ENCODE data around the gene UMPS. TPM values are rescaled to one million over a fixed set of nuclear protein-coding genes. Genes with fewer than 3 reads are reported as not detected.

The UMPS gene
- total RNA-seq, 4 donors from 2014 or later: 18.5 to 37.4 (median 25.5) TPM

DNA sequence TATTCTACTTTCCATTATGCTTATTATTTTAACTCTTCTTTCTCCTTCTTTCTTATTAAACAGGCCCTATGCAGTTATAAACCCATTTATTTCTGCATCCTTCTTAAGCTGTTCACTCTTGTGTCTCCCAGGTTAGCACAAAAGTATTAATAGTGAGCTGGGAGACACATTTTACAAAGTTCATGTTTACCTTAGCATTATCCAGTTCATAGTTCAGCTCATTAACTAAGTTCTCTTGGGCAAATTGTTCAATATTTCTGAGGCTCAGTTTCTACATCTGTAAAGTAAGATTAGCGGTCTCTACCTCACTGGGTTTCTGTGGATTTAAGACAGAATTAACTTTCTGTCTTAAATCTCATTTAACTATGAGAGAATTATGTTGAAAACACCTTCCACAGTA is 31.2 kb upstream of the UMPS start:
- no peak for DNase-seq
- WGBS, 2 donors: 94 to 95% methylated on average over 1 of the region's 1 CpG
- TF ChIP-seq, protein P1, sequence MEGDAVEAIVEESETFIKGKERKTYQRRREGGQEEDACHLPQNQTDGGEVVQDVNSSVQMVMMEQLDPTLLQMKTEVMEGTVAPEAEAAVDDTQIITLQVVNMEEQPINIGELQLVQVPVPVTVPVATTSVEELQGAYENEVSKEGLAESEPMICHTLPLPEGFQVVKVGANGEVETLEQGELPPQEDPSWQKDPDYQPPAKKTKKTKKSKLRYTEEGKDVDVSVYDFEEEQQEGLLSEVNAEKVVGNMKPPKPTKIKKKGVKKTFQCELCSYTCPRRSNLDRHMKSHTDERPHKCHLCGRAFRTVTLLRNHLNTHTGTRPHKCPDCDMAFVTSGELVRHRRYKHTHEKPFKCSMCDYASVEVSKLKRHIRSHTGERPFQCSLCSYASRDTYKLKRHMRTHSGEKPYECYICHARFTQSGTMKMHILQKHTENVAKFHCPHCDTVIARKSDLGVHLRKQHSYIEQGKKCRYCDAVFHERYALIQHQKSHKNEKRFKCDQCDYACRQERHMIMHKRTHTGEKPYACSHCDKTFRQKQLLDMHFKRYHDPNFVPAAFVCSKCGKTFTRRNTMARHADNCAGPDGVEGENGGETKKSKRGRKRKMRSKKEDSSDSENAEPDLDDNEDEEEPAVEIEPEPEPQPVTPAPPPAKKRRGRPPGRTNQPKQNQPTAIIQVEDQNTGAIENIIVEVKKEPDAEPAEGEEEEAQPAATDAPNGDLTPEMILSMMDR (IDR thresholded peaks at IDR 0.05): no peak
- TF ChIP-seq POLR2A (IDR thresholded peaks at IDR 0.05): no peak
- no peak overlapping the region for H3K4me3 ChIP-seq (replicated peaks in 1 of 3)
- intact Hi-C loops (cut with DNase I): no loop called here
- no peaks in the 10 kb centered on the region for H3K4me1 ChIP-seq
- no peaks in the 10 kb centered on the region for H3K36me3 ChIP-seq
- H3K27ac ChIP-seq: no peak overlapping the region
- no peaks in the 10 kb centered on the region for H3K27me3 ChIP-seq
- H3K9me3 ChIP-seq: no peaks in the 10 kb centered on the region

DNA sequence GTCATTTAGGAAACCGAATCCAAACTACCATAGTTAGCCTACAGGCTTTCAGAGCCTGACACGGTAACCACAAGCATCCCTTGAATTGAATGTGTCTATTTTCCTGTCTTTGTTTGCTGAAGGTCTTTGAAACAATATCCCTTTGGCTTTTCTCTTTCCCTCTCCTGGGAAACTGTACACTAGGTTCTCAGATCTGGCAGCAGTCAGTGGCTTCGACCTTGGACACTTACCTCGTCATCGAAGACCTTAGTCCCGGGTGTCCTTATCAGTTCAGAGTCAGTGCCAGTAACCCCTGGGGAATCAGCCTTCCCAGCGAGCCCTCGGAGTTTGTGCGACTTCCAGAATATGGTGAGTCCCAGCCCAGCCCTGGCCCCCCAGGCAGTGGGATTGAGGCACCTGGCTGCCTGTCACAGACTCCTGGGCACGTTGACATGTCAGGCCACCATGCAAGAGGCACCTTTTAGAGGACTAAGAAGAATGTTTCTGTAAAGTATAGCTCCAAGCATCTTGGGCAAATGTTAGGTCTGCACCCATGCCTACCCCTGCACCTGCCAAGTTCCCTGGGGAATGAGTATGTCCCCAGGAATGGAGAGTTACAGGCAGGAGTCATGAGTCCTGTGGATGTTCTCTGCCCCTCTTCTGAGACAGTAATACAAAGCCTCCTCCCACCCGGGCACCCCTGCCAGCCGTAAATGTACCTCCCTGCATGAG is 30.4 kb upstream of the UMPS start:
- Histone ChIP-seq H3K4me1 (no peaks in the 10 kb centered on the region), H3K36me3 (no peaks in the 10 kb centered on the region), H3K27ac (no peak overlapping the region), H3K27me3 (no peaks in the 10 kb centered on the region), H3K4me3 (replicated peaks in 1 of 3) (no peak overlapping the region), H3K9me3 (no peaks in the 10 kb centered on the region)
- intact Hi-C loops (cut with DNase I): no loop called here
- DNase-seq: no peak
- no peak for TF ChIP-seq POLR2A (IDR thresholded peaks at IDR 0.05)
- WGBS, 2 donors: 73 to 86% methylated on average over 12 of the region's 12 CpGs

DNA sequence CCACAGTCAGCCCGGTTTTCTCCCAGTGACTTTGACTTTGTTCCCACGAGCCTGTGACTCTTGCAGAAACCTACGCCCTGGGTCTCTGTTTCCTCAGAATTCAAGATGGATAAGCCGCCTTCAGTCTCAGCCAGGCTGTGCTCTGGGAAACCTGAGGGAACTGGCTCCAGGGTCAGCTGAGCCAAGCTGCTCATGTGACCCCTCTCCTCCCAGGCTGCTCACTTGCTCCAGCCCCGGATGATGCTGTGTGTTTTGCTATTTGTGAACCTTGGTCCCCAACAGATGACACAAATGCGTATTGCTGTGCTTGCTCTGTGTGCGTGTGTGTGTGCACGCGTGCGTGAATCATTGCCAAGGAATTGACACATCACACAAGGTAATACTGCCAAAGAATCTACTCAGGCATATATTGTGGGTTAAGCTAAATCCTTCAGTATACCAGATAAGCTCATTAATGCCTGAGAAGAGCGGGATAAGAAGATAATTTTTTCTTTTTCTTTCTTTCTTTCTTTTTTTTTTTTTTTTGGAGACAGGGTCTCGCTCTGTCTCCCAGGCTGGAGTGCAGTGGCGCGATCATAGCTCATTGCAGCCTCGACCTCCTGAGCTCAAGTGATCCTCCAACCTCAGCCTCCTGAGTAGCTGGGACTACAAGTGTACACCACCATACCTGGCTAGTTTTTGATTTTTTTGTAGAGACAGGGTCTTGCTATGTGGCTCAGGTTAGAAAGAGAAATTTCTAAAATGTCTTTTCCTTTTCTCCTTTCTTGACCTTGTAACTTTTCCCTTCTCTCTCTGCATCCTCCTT is 29.2 kb upstream of the UMPS start:
- H3K9me3 ChIP-seq: no peaks in the 10 kb centered on the region
- intact Hi-C loops (cut with DNase I): no loop called here
- H3K36me3 ChIP-seq: no peaks in the 10 kb centered on the region
- no peaks in the 10 kb centered on the region for H3K27me3 ChIP-seq
- DNase-seq: no peak
- TF ChIP-seq, protein P1 (IDR thresholded peaks at IDR 0.05): no peak
- no peak for TF ChIP-seq POLR2A (IDR thresholded peaks at IDR 0.05)
- WGBS, 2 donors: 91 to 93% methylated on average over 15 of the region's 15 CpGs
- H3K4me1 ChIP-seq: no peaks in the 10 kb centered on the region
- H3K4me3 ChIP-seq (replicated peaks in 1 of 3): no peak overlapping the region
- H3K27ac ChIP-seq: no peak overlapping the region

DNA sequence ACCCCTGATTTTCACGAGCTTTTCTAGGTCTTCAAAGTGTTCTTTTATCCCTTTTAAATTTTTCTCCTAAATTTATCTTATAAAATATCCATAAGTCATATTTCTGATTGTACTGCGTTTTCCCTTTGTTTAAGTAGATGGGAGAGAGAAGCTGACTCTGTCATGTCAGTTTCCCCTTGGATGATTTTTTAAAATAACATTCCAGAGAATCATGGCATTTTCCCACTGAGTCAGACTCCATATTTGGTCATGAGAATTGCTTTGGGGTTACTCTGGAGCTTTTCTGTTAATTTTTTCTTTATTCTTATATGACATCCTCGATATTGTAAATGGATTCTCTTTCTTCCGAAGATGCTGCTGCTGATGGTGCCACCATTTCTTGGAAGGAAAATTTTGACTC is 28.6 kb upstream of the UMPS start:
- H3K4me3 ChIP-seq (replicated peaks in 1 of 3): no peak overlapping the region
- H3K27ac ChIP-seq: no peak overlapping the region
- no peaks in the 10 kb centered on the region for H3K36me3 ChIP-seq
- no peaks in the 10 kb centered on the region for H3K4me1 ChIP-seq
- 81 to 86% methylated on average over 4 of the region's 4 CpGs for WGBS, 2 donors
- TF ChIP-seq, protein P1 (IDR thresholded peaks at IDR 0.05): no peak
- TF ChIP-seq POLR2A (IDR thresholded peaks at IDR 0.05): no peak
- no peaks in the 10 kb centered on the region for H3K27me3 ChIP-seq
- DNase-seq: no peak
- intact Hi-C loops (cut with DNase I): no loop called here
- no peaks in the 10 kb centered on the region for H3K9me3 ChIP-seq

DNA sequence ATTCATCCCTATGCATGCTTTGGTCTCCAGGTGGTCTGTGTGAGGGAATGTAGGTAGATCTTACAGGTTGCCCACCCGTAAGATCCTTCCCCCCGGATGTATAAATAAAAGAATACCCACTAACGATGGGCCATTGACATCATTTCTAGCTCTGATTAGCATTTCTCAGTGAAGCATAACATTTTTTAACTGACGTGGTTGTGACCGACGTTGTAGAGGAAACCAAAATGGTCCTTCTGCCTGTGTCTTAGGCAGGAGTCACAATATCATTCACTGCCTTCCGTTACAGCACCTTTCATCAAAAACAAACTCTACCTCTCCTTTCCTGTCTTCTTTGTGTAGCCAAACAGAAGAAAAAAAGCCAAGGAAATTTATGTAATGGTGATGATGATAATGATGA is 27.3 kb upstream of the UMPS start:
- WGBS, 2 donors: 88 to 89% methylated on average over 7 of the region's 7 CpGs
- Histone ChIP-seq H3K27ac (no peak overlapping the region), H3K4me1 (no peaks in the 10 kb centered on the region), H3K36me3 (no peaks in the 10 kb centered on the region), H3K27me3 (no peaks in the 10 kb centered on the region), H3K9me3 (no peaks in the 10 kb centered on the region), H3K4me3 (replicated peaks in 1 of 3) (no peak overlapping the region)
- intact Hi-C loops (cut with DNase I): no loop called here
- no peak for DNase-seq
- no peak for TF ChIP-seq POLR2A (IDR thresholded peaks at IDR 0.05)
- TF ChIP-seq, protein P1 (IDR thresholded peaks at IDR 0.05): no peak
